HEK293 (cell line): Measurements from ENCODE around the gene ZXDB.

ENCODE experiments used
- CTCF ChIA-PET: fragments of 350-600 bp; formaldehyde crosslinking; extraction: SDS; loops from one replicate; lab custom pipeline; 2021; ENCODE audit warnings: antibody characterized with exemption; lab: Yijun Ruan, JAX
- POLR2A ChIA-PET: fragments of 300-600 bp; formaldehyde crosslinking; extraction: SDS; loops from one replicate; lab custom pipeline; 2020; ENCODE audit warnings: antibody characterized with exemption, inconsistent platforms; lab: Yijun Ruan, JAX
- H3K27ac ChIP-seq: fragments of 200-500 bp; sonication (Bioruptor generic); 2 replicates; pipeline ENCODE4 v1.5.1; 2014; ENCODE audit warnings: low read depth, low read length, control low read depth, inconsistent platforms; ENCODE audit errors: extremely low read depth
- H3K36me3 ChIP-seq, 2 experiments: fragments of 200-500 bp in 1 of 2; sonication (Bioruptor generic) in 1 of 2; 1 replicate in 1 of 2; 2 replicates in 1 of 2; pipeline ENCODE4 v1.5.1; 2014 to 2017; ENCODE audit warnings: inconsistent platforms in 2 of 2, low read length in 2 of 2; ENCODE audit not compliant: control insufficient read depth in 2 of 2, insufficient read depth in 1 of 2
- H3K4me1 ChIP-seq: fragments of 200-500 bp; sonication (Bioruptor generic); 2 replicates; pipeline ENCODE4 v1.5.1; 2014; ENCODE audit warnings: mild to moderate bottlenecking, low read length, inconsistent platforms; ENCODE audit not compliant: control insufficient read depth, insufficient read depth
- H3K4me3 ChIP-seq: 2 replicates; pipeline ENCODE4 v1.5.1; 2011; ENCODE audit warnings: low read depth, mild to moderate bottlenecking, control low read depth, low read length, moderate library complexity
- H3K9me3 ChIP-seq: fragments of 200-500 bp; sonication (Bioruptor generic); 2 replicates; pipeline ENCODE4 v1.5.1; 2014; ENCODE audit warnings: low read depth, low read length, inconsistent platforms; ENCODE audit not compliant: control insufficient read depth, insufficient read depth
- BCL11A ChIP-seq: fragments of 450-650 bp; formaldehyde crosslinking; IDR thresholded peaks from 2 replicates; pipeline ENCODE4 v1.5.1; 2016; ENCODE audit warnings: low read depth, missing biosample characterization, missing genetic modification characterization
- ZNF121 ChIP-seq: fragments of 450-650 bp; formaldehyde crosslinking; IDR thresholded peaks from 2 replicates; pipeline ENCODE4 v1.5.1; 2016; ENCODE audit warnings: missing biosample characterization, missing genetic modification characterization
- ZNF791 ChIP-seq: fragments of 450-650 bp; formaldehyde crosslinking; IDR thresholded peaks from 2 replicates; pipeline ENCODE4 v1.5.1; 2016; ENCODE audit warnings: missing biosample characterization, missing genetic modification characterization
- TF ChIP-seq, protein P1 (sequence below): fragments of 450-650 bp; formaldehyde crosslinking; IDR thresholded peaks from 2 replicates; pipeline ENCODE4 v1.5.1; 2016; ENCODE audit warnings: missing biosample characterization, missing genetic modification characterization, borderline replicate concordance

ZXDB gene

GRCh38 chrX:57643698-57644097, 51.9 kb downstream of the ZXDB start:
- H3K36me3 ChIP-seq = no peaks in the 10 kb centered on the region
- TF ChIP-seq ZNF121 (tag by site-specific recombination) = no peak
- no peak for TF ChIP-seq BCL11A (tag by site-specific recombination)
- no peak for TF ChIP-seq ZNF791 (tag by site-specific recombination)
- TF ChIP-seq, all 188 proteins: peak for 0
- POLR2A ChIA-PET = no interaction called here
- no peaks in the 10 kb centered on the region for H3K9me3 ChIP-seq
- no peaks in the 10 kb centered on the region for H3K4me1 ChIP-seq
- CTCF ChIA-PET = no interaction called here
- H3K27ac ChIP-seq = no peak overlapping the region
- H3K4me3 ChIP-seq = no peak overlapping the region

- CTCF ChIA-PET = no interaction called here
- no peaks in the 10 kb centered on the region for H3K4me1 ChIP-seq
- H3K4me3 ChIP-seq = no peak overlapping the region
- POLR2A ChIA-PET = no interaction called here
- no peaks in the 10 kb centered on the region for H3K36me3 ChIP-seq
- H3K27ac ChIP-seq = no peak overlapping the region
- TF ChIP-seq, protein P1, sequence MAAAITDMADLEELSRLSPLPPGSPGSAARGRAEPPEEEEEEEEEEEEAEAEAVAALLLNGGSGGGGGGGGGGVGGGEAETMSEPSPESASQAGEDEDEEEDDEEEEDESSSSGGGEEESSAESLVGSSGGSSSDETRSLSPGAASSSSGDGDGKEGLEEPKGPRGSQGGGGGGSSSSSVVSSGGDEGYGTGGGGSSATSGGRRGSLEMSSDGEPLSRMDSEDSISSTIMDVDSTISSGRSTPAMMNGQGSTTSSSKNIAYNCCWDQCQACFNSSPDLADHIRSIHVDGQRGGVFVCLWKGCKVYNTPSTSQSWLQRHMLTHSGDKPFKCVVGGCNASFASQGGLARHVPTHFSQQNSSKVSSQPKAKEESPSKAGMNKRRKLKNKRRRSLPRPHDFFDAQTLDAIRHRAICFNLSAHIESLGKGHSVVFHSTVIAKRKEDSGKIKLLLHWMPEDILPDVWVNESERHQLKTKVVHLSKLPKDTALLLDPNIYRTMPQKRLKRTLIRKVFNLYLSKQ (tag by site-specific recombination) = no peak
- H3K9me3 ChIP-seq = no peaks in the 10 kb centered on the region
Observed at GRCh38 chrX:57647020-57647419, 55.2 kb downstream of the ZXDB start.
